Esophagus muscularis mucosa (tissue), 4 donors: ENCODE data around the gene TGFBI. TPM values are rescaled to one million over a fixed set of nuclear protein-coding genes. Genes with fewer than 3 reads are reported as not detected.

Source experiments
- DNase-seq: peaks from one replicate; pipeline ENCODE4 v3.0.0-alpha.2; 2017; ENCODE audit errors: extremely low spot score
- H3K27ac ChIP-seq, 4 donors: fragments of 200-600 bp; sonication (generic); replicated peaks in 1 of 4; 1 replicate in 3 of 4; 2 replicates in 1 of 4; pipeline ENCODE4 v1.5.1; 2016 to 2019; ENCODE audit warnings: mild to moderate bottlenecking in 1 of 4
- H3K27me3 ChIP-seq, 4 donors: fragments of 200-600 bp; sonication (generic); one replicate each; pipeline versions ENCODE4 v1.5.1 to v1.6.0; 2016 to 2019
- H3K36me3 ChIP-seq, 4 donors: fragments of 200-600 bp; sonication (generic); one replicate each; pipeline ENCODE4 v1.5.1; 2016 to 2019
- H3K4me1 ChIP-seq, 4 donors: fragments of 200-600 bp; sonication (generic); one replicate each; pipeline ENCODE4 v1.5.1; 2016 to 2019
- H3K4me3 ChIP-seq, 4 donors: fragments of 200-600 bp; sonication (generic); 1 replicate in 2 of 4; 2 replicates in 2 of 4; pipeline ENCODE4 v1.5.1; 2016 to 2019; ENCODE audit warnings: mild to moderate bottlenecking in 4 of 4, moderate library complexity in 1 of 4
- H3K9me3 ChIP-seq, 4 donors: fragments of 200-600 bp; sonication (generic); 1 replicate in 3 of 4; 2 replicates in 1 of 4; pipeline ENCODE4 v1.5.1; 2016 to 2019
- EP300 ChIP-seq: sonication (generic); formaldehyde crosslinking; IDR thresholded peaks from one replicate; pipeline ENCODE4 v1.6.1; 2017; ENCODE audit warnings: antibody characterized with exemption
- POLR2A ChIP-seq: fragments of 450-650 bp; IDR thresholded peaks from one replicate; pipeline ENCODE4 v1.6.1; 2017; ENCODE audit warnings: antibody characterized with exemption, moderate library complexity, mild to moderate bottlenecking, low read depth
- POLR2AphosphoS5 ChIP-seq, 2 donors: sonication (generic); formaldehyde crosslinking; IDR thresholded peaks; one replicate each; pipeline ENCODE4 v1.6.1; 2017; ENCODE audit warnings: antibody characterized with exemption in 2 of 2
- WGBS: methylation state at CpG from one replicate; pipeline ENCODE4 v1.1.5; 2018; 5-methylcytosine and 5-hydroxymethylcytosine counted together
- intact Hi-C: fragments of 100-400 bp; cut with DNase I; formaldehyde crosslinking; loops from one replicate; pipeline ENCODE4 v1.15.1; 2023
- total RNA-seq, 4 donors: library from RNA; depleted of rRNA; stranded (reverse); fragments of >200 nt; gene quantifications; one replicate each; pipeline versions ENCODE4 v1.1.0 to v1.2.1, GENCODE V29; 2016
- TF ChIP-seq, protein P1 (sequence below), 3 experiments: fragments of 200-600 bp in 2 of 3; fragments of 450-650 bp in 1 of 3; sonication (generic) in 2 of 3; IDR thresholded peaks; one replicate each; pipeline ENCODE4 v1.5.1; 2017 to 2019; ENCODE audit warnings: antibody characterized with exemption in 3 of 3, mild to moderate bottlenecking in 2 of 3, moderate library complexity in 1 of 3

Gene TGFBI
- total RNA-seq, 4 donors from 2014 or later: 62.3 to 128 (median 92.9) TPM

DNA sequence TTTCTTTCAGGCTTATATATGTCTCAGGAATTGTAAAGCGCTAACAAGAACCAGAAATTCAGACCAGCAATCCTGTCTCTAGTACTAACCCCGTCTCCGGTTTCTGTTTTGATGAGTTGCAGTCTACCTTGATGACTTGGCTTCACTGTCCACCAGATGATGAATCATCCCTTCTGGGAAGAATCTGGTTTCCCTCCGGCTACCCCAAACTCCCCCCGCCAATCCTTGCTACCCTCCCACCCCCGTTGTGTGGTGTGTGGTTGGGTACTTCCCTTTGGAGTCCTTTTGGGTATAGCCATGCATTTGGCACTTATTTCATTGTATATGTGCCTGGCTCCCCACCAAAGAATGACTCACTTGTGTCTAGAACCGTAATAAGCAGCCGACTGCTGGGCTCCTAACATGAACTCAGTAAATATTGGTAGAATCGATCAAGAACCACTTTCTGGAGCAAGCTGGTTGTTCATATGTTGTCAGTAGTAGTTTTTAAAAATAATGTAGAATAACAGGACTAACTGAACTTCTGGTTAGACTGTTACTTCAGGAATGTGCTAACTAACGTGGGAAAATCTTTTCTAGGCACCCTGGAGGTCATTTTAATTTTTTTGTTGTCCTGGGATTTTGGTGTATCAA is 8.3 kb upstream of the TGFBI start:
- peak overlapping the region; percentile 11 to 66 (median 16) for H3K27ac ChIP-seq
- WGBS: 36% methylated on average over 10 of the region's 10 CpGs
- no peaks in the 10 kb centered on the region for H3K27me3 ChIP-seq
- H3K36me3 ChIP-seq: no peaks in the 10 kb centered on the region
- H3K4me1 ChIP-seq: peaks cover 27 to 77% (median 65%) of the 10 kb centered on the region in 4 donors
- no peaks in the 10 kb centered on the region for H3K9me3 ChIP-seq
- H3K4me3 ChIP-seq: no peak overlapping the region
- TF ChIP-seq POLR2AphosphoS5 (IDR thresholded peaks at IDR 0.05): peak in 1 of 2 donors; percentile 44
- TF ChIP-seq, protein P1, sequence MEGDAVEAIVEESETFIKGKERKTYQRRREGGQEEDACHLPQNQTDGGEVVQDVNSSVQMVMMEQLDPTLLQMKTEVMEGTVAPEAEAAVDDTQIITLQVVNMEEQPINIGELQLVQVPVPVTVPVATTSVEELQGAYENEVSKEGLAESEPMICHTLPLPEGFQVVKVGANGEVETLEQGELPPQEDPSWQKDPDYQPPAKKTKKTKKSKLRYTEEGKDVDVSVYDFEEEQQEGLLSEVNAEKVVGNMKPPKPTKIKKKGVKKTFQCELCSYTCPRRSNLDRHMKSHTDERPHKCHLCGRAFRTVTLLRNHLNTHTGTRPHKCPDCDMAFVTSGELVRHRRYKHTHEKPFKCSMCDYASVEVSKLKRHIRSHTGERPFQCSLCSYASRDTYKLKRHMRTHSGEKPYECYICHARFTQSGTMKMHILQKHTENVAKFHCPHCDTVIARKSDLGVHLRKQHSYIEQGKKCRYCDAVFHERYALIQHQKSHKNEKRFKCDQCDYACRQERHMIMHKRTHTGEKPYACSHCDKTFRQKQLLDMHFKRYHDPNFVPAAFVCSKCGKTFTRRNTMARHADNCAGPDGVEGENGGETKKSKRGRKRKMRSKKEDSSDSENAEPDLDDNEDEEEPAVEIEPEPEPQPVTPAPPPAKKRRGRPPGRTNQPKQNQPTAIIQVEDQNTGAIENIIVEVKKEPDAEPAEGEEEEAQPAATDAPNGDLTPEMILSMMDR (IDR thresholded peaks at IDR 0.05): no peak
- DNase-seq: no peak
- intact Hi-C loops: no loop called here

DNA sequence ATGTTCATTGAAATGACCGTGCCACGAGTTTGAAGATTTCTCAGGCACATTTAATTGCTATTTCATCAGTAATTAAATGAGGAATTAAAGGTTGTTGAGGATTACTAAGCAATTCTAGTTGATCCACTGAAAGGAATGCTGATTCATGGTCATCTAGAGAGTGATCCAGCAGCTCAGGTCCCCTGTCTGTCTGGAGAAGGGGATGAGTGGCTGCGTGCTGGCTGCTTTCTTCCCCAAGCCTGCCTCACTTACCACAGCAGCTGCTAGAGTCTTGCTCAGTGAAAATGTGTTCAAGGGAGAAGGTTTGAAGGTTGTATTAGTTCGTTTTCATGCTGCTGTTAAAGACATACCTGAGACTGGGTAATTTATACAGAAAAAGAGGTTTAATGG is 7.8 kb upstream of the TGFBI start:
- Histone ChIP-seq H3K9me3 (no peaks in the 10 kb centered on the region), H3K4me1 (peaks cover 27 to 77% (median 67%) of the 10 kb centered on the region in 4 donors), H3K27ac (peak overlapping the region in 3 of 4 donors; percentile 11 to 18 (median 15)), H3K4me3 (no peak overlapping the region), H3K27me3 (no peaks in the 10 kb centered on the region), H3K36me3 (no peaks in the 10 kb centered on the region)
- intact Hi-C loops: no loop called here
- DNase-seq: no peak
- TF ChIP-seq POLR2AphosphoS5 (IDR thresholded peaks at IDR 0.05) (no peak), EP300 (no peak), POLR2A (no peak)
- TF ChIP-seq, protein P1 (IDR thresholded peaks at IDR 0.05): no peak
- WGBS: 74% methylated on average over 4 of the region's 4 CpGs

DNA sequence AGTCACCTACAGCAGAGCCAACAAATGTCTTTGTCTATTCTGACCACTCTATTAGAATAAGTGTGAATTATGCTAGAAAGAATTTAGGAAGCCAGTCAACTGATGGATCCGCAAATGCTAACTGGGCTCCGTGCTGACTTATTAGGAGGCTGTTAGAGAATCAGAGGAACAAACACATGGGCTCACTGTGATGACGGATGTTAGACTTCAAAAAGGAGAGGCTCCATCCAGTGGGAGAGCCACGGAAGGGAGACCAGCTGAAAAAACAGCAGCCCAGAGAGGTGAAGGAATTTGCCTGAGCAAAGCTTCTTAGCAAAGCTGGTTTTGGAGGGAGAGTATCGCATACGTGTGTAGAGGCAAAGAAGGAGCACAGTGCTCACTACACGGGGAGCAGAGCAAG is 5.8 kb upstream of the TGFBI start:
- TF ChIP-seq, protein P1 (IDR thresholded peaks at IDR 0.05): no peak
- TF ChIP-seq POLR2AphosphoS5 (IDR thresholded peaks at IDR 0.05) (no peak), POLR2A (no peak), EP300 (no peak)
- H3K36me3 ChIP-seq: no peaks in the 10 kb centered on the region
- no peak overlapping the region for H3K27ac ChIP-seq
- DNase-seq: no peak
- H3K4me1 ChIP-seq: peaks cover 27 to 79% (median 64%) of the 10 kb centered on the region in 4 donors
- no peaks in the 10 kb centered on the region for H3K9me3 ChIP-seq
- intact Hi-C loops: no loop called here
- H3K4me3 ChIP-seq: no peak overlapping the region
- H3K27me3 ChIP-seq: no peaks in the 10 kb centered on the region
- WGBS: 95% methylated on average over 7 of the region's 7 CpGs

DNA sequence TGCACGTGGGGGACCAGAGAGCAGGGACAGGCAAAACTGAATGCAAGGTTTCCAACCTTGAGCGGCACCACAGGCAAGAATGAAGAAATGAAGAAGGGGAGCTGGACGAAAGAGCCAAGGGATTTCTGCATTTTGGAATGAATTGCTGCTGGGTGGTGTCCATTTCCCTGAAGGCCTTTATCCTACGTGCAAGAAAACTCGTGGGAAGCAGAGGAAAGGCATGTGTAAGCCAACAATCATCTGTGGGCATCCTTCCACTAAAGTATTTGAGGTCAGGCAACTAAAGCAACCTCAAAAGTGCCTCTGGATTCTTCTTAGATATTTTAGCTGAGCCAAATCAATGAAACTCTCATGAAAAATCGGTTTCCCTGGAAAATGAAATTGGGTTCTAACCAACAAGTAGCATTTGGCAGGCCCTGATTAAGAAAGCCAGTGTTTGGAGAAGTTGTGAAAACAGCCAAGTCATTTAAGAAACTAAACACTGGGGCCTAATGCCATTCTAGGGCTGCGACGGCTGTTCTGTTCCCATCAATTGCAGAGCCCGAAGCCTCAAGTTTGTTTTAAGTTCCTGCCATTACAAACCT is 4.7 kb upstream of the TGFBI start:
- DNase-seq: no peak
- intact Hi-C loops: no loop called here
- no peaks in the 10 kb centered on the region for H3K9me3 ChIP-seq
- H3K36me3 ChIP-seq: no peaks in the 10 kb centered on the region
- H3K4me3 ChIP-seq: no peak overlapping the region
- peak overlapping the region in 2 of 4 donors; percentile 38 to 49 for H3K27ac ChIP-seq
- no peak for TF ChIP-seq POLR2A
- no peak for TF ChIP-seq EP300
- TF ChIP-seq, protein P1 (IDR thresholded peaks at IDR 0.05): no peak
- TF ChIP-seq POLR2AphosphoS5 (IDR thresholded peaks at IDR 0.05): no peak
- 59% methylated on average over 9 of the region's 9 CpGs for WGBS
- H3K27me3 ChIP-seq: no peaks in the 10 kb centered on the region
- H3K4me1 ChIP-seq: peaks cover 32 to 83% (median 70%) of the 10 kb centered on the region in 4 donors
